GM19467 (cell line): ENCODE measurements around the gene IMPDH1.

ENCODE experiments used
- ATAC-seq: cut with Tn5 transposase; IDR thresholded peaks from one replicate; pipeline ENCODE4 v1.9.1; 2021; ENCODE audit warnings: mild to moderate bottlenecking, moderate library complexity; ENCODE audit not compliant: unreplicated experiment

The IMPDH1 gene

GRCh38 chr7:128363261-128363721 is 46.5 kb downstream of the IMPDH1 start:
- ATAC-seq: no peak

- ATAC-seq: no peak
These were observed 47.1 kb downstream of the IMPDH1 start for GRCh38 chr7:128362670-128363069.

GRCh38 chr7:128361411-128362379 is 48.1 kb downstream of the IMPDH1 start, which contains the start of gene PRRT4:
Gene PRRT4, minus strand, starts transcription at chr7:128361690.
- no peak for ATAC-seq

- ATAC-seq: no peak
These were observed 49.5 kb downstream of the IMPDH1 start for GRCh38 chr7:128360359-128360678.

- ATAC-seq: no peak
These were observed 49.8 kb downstream of the IMPDH1 start for GRCh38 chr7:128359939-128360338.

- ATAC-seq: no peak
These were observed 50.4 kb downstream of the IMPDH1 start for GRCh38 chr7:128359336-128359735.

- no peak for ATAC-seq
These were observed 51.5 kb downstream of the IMPDH1 start for GRCh38 chr7:128358233-128358632.

GRCh38 chr7:128357217-128357613 is 52.6 kb downstream of the IMPDH1 start:
- no peak for ATAC-seq

GRCh38 chr7:128356546-128357216 is 53.1 kb downstream of the IMPDH1 start:
- no peak for ATAC-seq

- ATAC-seq: no peak
These were observed 56.2 kb downstream of the IMPDH1 start for GRCh38 chr7:128353610-128354009.

GRCh38 chr7:128353189-128353588 is 56.6 kb downstream of the IMPDH1 start:
- no peak for ATAC-seq

GRCh38 chr7:128352636-128353035 is 57.1 kb downstream of the IMPDH1 start:
- ATAC-seq: no peak

GRCh38 chr7:128352153-128352537 is 57.6 kb downstream of the IMPDH1 start:
- ATAC-seq: no peak

- ATAC-seq: no peak
These were observed 58.3 kb downstream of the IMPDH1 start for GRCh38 chr7:128351296-128352152.

GRCh38 chr7:128350708-128351295 is 59.0 kb downstream of the IMPDH1 start:
- no peak for ATAC-seq

GRCh38 chr7:128349466-128349825 is 60.3 kb downstream of the IMPDH1 start:
- no peak for ATAC-seq

- ATAC-seq: no peak
These were observed 62.1 kb downstream of the IMPDH1 start for GRCh38 chr7:128347647-128348097.

- no peak for ATAC-seq
These were observed 65.4 kb downstream of the IMPDH1 start for GRCh38 chr7:128344431-128344774.

GRCh38 chr7:128343554-128344430 is 66.0 kb downstream of the IMPDH1 start, which contains the start of gene RBM28:
Gene RBM28, minus strand, starts transcription at chr7:128343908. Its CDS starts 115 bp downstream, at chr7:128343793.
- peak; percentile 88 for ATAC-seq
